ENCODE results near the gene MYO3A.

DNA sequence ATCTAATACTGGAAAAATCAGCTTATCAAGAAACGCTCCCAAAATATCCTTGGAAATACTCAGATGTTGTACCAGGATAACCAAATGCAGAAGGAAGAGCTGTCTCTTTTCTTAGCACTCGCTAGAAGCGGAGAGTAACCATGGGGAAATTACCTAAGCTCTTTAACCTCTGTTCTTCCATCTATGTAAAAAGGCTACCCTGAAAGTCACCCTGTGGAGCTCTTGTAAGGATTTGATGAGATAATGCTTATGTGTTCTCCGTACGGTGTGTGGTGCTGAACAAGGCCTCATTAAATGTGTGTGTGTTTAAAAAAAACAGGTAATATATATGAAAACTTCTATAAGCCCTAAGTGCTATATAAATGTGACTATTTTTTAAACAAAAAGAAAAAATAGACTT is 38.2 kb upstream of the MYO3A start:
- TF ChIP-seq, protein P1, sequence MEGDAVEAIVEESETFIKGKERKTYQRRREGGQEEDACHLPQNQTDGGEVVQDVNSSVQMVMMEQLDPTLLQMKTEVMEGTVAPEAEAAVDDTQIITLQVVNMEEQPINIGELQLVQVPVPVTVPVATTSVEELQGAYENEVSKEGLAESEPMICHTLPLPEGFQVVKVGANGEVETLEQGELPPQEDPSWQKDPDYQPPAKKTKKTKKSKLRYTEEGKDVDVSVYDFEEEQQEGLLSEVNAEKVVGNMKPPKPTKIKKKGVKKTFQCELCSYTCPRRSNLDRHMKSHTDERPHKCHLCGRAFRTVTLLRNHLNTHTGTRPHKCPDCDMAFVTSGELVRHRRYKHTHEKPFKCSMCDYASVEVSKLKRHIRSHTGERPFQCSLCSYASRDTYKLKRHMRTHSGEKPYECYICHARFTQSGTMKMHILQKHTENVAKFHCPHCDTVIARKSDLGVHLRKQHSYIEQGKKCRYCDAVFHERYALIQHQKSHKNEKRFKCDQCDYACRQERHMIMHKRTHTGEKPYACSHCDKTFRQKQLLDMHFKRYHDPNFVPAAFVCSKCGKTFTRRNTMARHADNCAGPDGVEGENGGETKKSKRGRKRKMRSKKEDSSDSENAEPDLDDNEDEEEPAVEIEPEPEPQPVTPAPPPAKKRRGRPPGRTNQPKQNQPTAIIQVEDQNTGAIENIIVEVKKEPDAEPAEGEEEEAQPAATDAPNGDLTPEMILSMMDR (conservative IDR thresholded peaks at IDR 0.05; ENCODE audit: low read depth, low read length) = no peak
- no peak for TF ChIP-seq POLR2A (IDR thresholded peaks at IDR 0.05; ENCODE audit: low read depth, low read length)
- no peak for TF ChIP-seq MAFK (IDR thresholded peaks at IDR 0.05; ENCODE audit: low read depth, low read length)
- TF ChIP-seq RAD21 (IDR thresholded peaks at IDR 0.05; ENCODE audit: low read length) = no peak
- no peak for TF ChIP-seq BHLHE40 (IDR thresholded peaks at IDR 0.05; ENCODE audit: low read depth, low read length)
- TF ChIP-seq NFE2L2 (IDR thresholded peaks at IDR 0.05; ENCODE audit: low read depth, low read length) = no peak
- TF ChIP-seq, protein P2, sequence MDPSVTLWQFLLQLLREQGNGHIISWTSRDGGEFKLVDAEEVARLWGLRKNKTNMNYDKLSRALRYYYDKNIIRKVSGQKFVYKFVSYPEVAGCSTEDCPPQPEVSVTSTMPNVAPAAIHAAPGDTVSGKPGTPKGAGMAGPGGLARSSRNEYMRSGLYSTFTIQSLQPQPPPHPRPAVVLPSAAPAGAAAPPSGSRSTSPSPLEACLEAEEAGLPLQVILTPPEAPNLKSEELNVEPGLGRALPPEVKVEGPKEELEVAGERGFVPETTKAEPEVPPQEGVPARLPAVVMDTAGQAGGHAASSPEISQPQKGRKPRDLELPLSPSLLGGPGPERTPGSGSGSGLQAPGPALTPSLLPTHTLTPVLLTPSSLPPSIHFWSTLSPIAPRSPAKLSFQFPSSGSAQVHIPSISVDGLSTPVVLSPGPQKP (IDR thresholded peaks at IDR 0.05; ENCODE audit: borderline replicate concordance, low read depth, low read length) = no peak
- TF ChIP-seq MXI1 (IDR thresholded peaks at IDR 0.05; ENCODE audit: borderline replicate concordance, low read depth, low read length) = no peak
- no peak for TF ChIP-seq SMC3 (IDR thresholded peaks at IDR 0.05; ENCODE audit: low read depth, low read length)
- TF ChIP-seq RCOR1 (IDR thresholded peaks at IDR 0.05; ENCODE audit: insufficient replicate concordance, low read length) = no peak
- TF ChIP-seq RFX5 (IDR thresholded peaks at IDR 0.05; ENCODE audit: low read depth, low read length) = no peak
- TF ChIP-seq CEBPB (IDR thresholded peaks at IDR 0.05; ENCODE audit: low read depth, low read length) = no peak
